B cell (primary cell): ENCODE measurements around the gene IFT20. TPM values are rescaled to one million over a fixed set of nuclear protein-coding genes. Genes with fewer than 3 reads are reported as not detected.

Experiments used
- ATAC-seq: fragments of 200-7000 bp; cut with Tn5 transposase; one replicate; pipeline ENCODE4 v1.10.0; 2021; ENCODE audit warnings: low read depth, mild to moderate bottlenecking, moderate number of reproducible peaks, moderate library complexity
- CTCF ChIA-PET: fragments of 350-600 bp; sonication (Branson Sonifier 250); formaldehyde crosslinking; loops from one replicate; lab custom pipeline; 2021; ENCODE audit warnings: antibody characterized with exemption, inconsistent platforms; lab: Charles Lee
- POLR2A ChIA-PET: fragments of 350-600 bp; sonication (Branson Sonifier 250); formaldehyde crosslinking; loops from one replicate; lab custom pipeline; 2021; ENCODE audit warnings: antibody characterized with exemption; lab: Charles Lee
- DNase-seq: peaks from one replicate; pipeline ENCODE4 v3.0.0; 2013
- H2AFZ ChIP-seq: 2 replicates; pipeline ENCODE4 v1.6.1; 2012; ENCODE audit warnings: mild to moderate bottlenecking, low read depth, low read length; ENCODE audit not compliant: insufficient read depth, poor library complexity, severe bottlenecking
- H3K27ac ChIP-seq, 2 donors: 1 replicate in 1 of 2; 2 replicates in 1 of 2; pipeline ENCODE4 v1.5.1; 2012 to 2013; ENCODE audit warnings: low read length in 2 of 2, mild to moderate bottlenecking in 2 of 2, moderate library complexity in 1 of 2
- H3K27me3 ChIP-seq, 4 experiments: fragments of 200-600 bp in 1 of 4; sonication (generic) in 1 of 4; replicated peaks in 1 of 4; 1 replicate in 2 of 4; 2 replicates in 2 of 4; pipeline versions ENCODE4 v1.6.1 to v1.7.0; 2013 to 2016; ENCODE audit warnings: low read length in 3 of 4, mild to moderate bottlenecking in 2 of 4, mixed read lengths in 1 of 4, moderate library complexity in 1 of 4; ENCODE audit not compliant: insufficient read depth in 4 of 4, control insufficient read depth in 3 of 4; ENCODE audit errors: control extremely low read depth in 1 of 4
- H3K36me3 ChIP-seq, 2 experiments: replicated peaks in 1 of 2; 1 replicate in 1 of 2; 2 replicates in 1 of 2; pipeline versions ENCODE4 v1.6.1 to v1.7.1; 2013; ENCODE audit warnings: low read length in 1 of 2; ENCODE audit not compliant: insufficient read depth in 2 of 2, control insufficient read depth in 1 of 2; ENCODE audit errors: control extremely low read depth in 1 of 2, extremely low read depth in 1 of 2
- H3K4me1 ChIP-seq, 2 donors: fragments of 200-600 bp in 1 of 2; sonication (generic) in 1 of 2; 1 replicate in 1 of 2; 2 replicates in 1 of 2; pipeline versions ENCODE4 v1.5.1 to v1.6.1; 2013 to 2017; ENCODE audit warnings: low read length in 2 of 2; ENCODE audit not compliant: control insufficient read depth in 2 of 2, insufficient read depth in 2 of 2
- H3K4me2 ChIP-seq: replicated peaks from 2 replicates; pipeline ENCODE3; 2012; ENCODE audit warnings: mild to moderate bottlenecking, low read depth, low read length; ENCODE audit not compliant: poor library complexity, severe bottlenecking
- H3K4me3 ChIP-seq, 5 experiments: fragments of 200-600 bp in 1 of 5; sonication (generic) in 1 of 5; 1 replicate in 3 of 5; 2 replicates in 2 of 5; pipeline versions ENCODE4 v1.5.1 to v1.7.0; 2011 to 2016; ENCODE audit warnings: low read length in 4 of 5, mild to moderate bottlenecking in 4 of 5, low read depth in 2 of 5, control low read depth in 1 of 5, moderate library complexity in 1 of 5; ENCODE audit not compliant: insufficient read depth in 1 of 5; ENCODE audit errors: control extremely low read depth in 1 of 5, extremely low read depth in 1 of 5
- H3K79me2 ChIP-seq: fragments of 200-600 bp; sonication (generic); one replicate; pipeline ENCODE4 v1.6.0; 2016; ENCODE audit warnings: low read length; ENCODE audit not compliant: control insufficient read depth, insufficient read depth
- H3K9ac ChIP-seq: fragments of 200-600 bp; sonication (generic); 2 replicates; pipeline ENCODE4 v1.6.1; 2017; ENCODE audit warnings: mild to moderate bottlenecking, low read length, moderate library complexity
- H3K9me3 ChIP-seq, 3 donors: one replicate each; pipeline versions ENCODE4 v1.6.1 to v1.7.1; 2013; ENCODE audit warnings: low read length in 2 of 3; ENCODE audit not compliant: control insufficient read depth in 2 of 3, insufficient read depth in 1 of 3; ENCODE audit errors: control extremely low read depth in 1 of 3
- H4K20me1 ChIP-seq: 2 replicates; pipeline ENCODE4 v1.6.0; 2012; ENCODE audit warnings: mild to moderate bottlenecking, low read length; ENCODE audit not compliant: insufficient read depth, control insufficient read depth, poor library complexity, severe bottlenecking
- H3K27ac Mint-ChIP-seq: one replicate; pipeline ENCODE4 v1.8.0; 2021; ENCODE audit warnings: mixed read lengths
- H3K27me3 Mint-ChIP-seq: one replicate; pipeline ENCODE4 v1.8.0; 2021; ENCODE audit warnings: mixed read lengths
- H3K4me1 Mint-ChIP-seq: one replicate; pipeline ENCODE4 v1.8.0; 2021; ENCODE audit warnings: mixed read lengths
- H3K4me3 Mint-ChIP-seq: one replicate; pipeline ENCODE4 v1.8.0; 2021; ENCODE audit warnings: mixed read lengths
- H3K9me3 Mint-ChIP-seq: one replicate; pipeline ENCODE4 v1.8.0; 2022; ENCODE audit warnings: mixed read lengths; ENCODE audit not compliant: insufficient read depth
- EZH2 ChIP-seq: IDR thresholded peaks from 2 replicates; pipeline ENCODE4 v1.6.1; 2012; ENCODE audit warnings: borderline replicate concordance, low read depth, mild to moderate bottlenecking, moderate library complexity, low read length; ENCODE audit not compliant: insufficient read depth, poor library complexity, severe bottlenecking
- WGBS: methylation state at CpG from one replicate; pipeline ENCODE4 v1.1.5; 2013; ENCODE audit warnings: missing lambda C conversion rate; ENCODE audit not compliant: insufficient coverage; 5-methylcytosine and 5-hydroxymethylcytosine counted together
- intact Hi-C: fragments of 100-400 bp; cut with micrococcal nuclease; formaldehyde crosslinking; loops from one replicate; pipeline ENCODE4 v1.10.0; 2022
- polyA plus RNA-seq: library from polyadenylated mRNA; depleted of rRNA; stranded (reverse); fragments of >200 nt; gene quantifications from 2 replicates; pipeline ENCODE4 v1.2.3, GENCODE V29; 2012
- total RNA-seq, 2 donors: library from RNA; stranded (reverse); fragments of 120-200 nt in 1 of 2; gene quantifications; 1 replicate in 1 of 2; 2 replicates in 1 of 2; pipeline versions ENCODE4 v1.2.3 to v1.2.4, GENCODE V29; 2013 to 2022
- TF ChIP-seq, protein P1 (sequence below): fragments of 200-600 bp; IDR thresholded peaks from one replicate; pipeline ENCODE4 v1.8.0; 2022; ENCODE audit warnings: antibody characterized with exemption, mild to moderate bottlenecking

Gene IFT20
- total and polyA plus RNA-seq, 2 donors (not counting 1 experiment from before 2014, with no cell fraction given), result 35.9 to 52.6 TPM

DNA sequence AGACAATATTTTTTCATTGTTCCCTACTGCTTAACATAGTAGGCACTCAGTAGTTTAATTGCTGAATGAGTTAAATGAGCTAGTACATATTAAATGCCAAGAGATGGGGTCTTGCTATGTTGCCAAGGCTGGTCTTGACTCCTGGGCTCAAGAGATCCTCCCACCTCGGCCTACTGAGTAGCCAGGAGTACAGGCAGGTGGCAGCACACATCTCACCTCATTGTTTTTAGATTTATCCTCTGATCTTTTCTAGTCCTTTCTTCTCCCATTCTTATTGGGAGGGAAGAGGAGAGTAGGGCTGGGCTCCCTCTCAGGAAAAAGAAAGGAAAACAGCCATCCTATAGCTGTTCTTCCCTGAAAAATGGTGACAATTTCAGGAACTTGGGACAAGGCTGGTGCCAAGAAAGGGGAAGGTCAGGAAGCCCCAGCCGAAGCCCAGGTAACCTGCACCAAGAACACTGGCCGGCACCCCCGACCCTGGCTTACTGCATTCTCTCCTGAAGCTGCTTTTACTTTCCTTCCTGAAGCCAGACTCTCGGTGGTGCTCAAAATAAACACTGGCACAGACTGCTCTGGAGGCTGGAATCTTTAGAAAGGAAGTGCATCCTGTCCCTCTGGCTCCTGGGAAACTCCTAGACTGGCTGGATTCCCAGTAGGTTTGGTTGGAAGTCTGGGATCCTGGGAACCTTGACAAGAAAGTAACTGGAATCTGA lies 2.9 kb upstream of the IFT20 start:
- Histone ChIP-seq H3K27ac (no peak overlapping the region), H3K27me3 (no peaks in the 10 kb centered on the region), H4K20me1 (peaks cover 15% of the 10 kb centered on the region), H3K9ac (no peak overlapping the region), H2AFZ (no peak overlapping the region), H3K4me1 (peaks cover 19 to 24% of the 10 kb centered on the region in 2 donors), H3K4me3 (no peak overlapping the region), H3K79me2 (peaks cover 68% of the 10 kb centered on the region), H3K36me3 (peaks cover 0 to 31% of the 10 kb centered on the region in 2 experiments), H3K4me2 (no peak overlapping the region), H3K9me3 (no peaks in the 10 kb centered on the region)
- DNase-seq (no peak), ATAC-seq (no peak)
- CTCF ChIA-PET, result no interaction called here
- no peaks in the 10 kb centered on the region for H3K27me3 Mint-ChIP-seq
- H3K4me3 Mint-ChIP-seq, result no peak overlapping the region
- TF ChIP-seq, protein P1, sequence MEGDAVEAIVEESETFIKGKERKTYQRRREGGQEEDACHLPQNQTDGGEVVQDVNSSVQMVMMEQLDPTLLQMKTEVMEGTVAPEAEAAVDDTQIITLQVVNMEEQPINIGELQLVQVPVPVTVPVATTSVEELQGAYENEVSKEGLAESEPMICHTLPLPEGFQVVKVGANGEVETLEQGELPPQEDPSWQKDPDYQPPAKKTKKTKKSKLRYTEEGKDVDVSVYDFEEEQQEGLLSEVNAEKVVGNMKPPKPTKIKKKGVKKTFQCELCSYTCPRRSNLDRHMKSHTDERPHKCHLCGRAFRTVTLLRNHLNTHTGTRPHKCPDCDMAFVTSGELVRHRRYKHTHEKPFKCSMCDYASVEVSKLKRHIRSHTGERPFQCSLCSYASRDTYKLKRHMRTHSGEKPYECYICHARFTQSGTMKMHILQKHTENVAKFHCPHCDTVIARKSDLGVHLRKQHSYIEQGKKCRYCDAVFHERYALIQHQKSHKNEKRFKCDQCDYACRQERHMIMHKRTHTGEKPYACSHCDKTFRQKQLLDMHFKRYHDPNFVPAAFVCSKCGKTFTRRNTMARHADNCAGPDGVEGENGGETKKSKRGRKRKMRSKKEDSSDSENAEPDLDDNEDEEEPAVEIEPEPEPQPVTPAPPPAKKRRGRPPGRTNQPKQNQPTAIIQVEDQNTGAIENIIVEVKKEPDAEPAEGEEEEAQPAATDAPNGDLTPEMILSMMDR, result no peak
- TF ChIP-seq EZH2, result no peak
- POLR2A ChIA-PET, result interaction anchor here (0.6 kb wide), 1 partner anchor 212 kb away, joined by 3 read pairs; no protein-coding TSS in a partner anchor
- no peak overlapping the region for H3K27ac Mint-ChIP-seq
- H3K4me1 Mint-ChIP-seq, result peaks cover 33% of the 10 kb centered on the region
- 97% methylated on average over 4 of the region's 5 CpGs for WGBS
- H3K9me3 Mint-ChIP-seq, result no peaks in the 10 kb centered on the region
- intact Hi-C loops, result loop anchor here (5.0 kb wide), 2 partner anchors 234 to 986 kb away; partner anchors contain the start of gene PIGS
